Glomerular visceral epithelial cell (primary cell): ENCODE data around the gene GOLPH3L.
A peak's percentile ranks its signal among the peaks of the same experiment; 100 is the strongest.
"Not testable (repeated sequence)": the region's sequence is repeated elsewhere in the genome, so short reads cannot be mapped to it uniquely, and the experiment has no call there.

Experiments
- DNase-seq: peaks from one replicate; pipeline ENCODE4 v3.0.0-alpha.2; 2016; ENCODE audit errors: extremely low spot score

The GOLPH3L gene

GRCh38 chr1:150657064-150657463 is 39.9 kb downstream of the GOLPH3L start:
- not testable (repeated sequence) for DNase-seq

- not testable (repeated sequence) for DNase-seq
Measured at GRCh38 chr1:150654635-150655034, 42.3 kb downstream of the GOLPH3L start.

GRCh38 chr1:150650193-150650592 is 46.8 kb downstream of the GOLPH3L start:
- DNase-seq: no peak

GRCh38 chr1:150649441-150650075 is 47.4 kb downstream of the GOLPH3L start:
- no peak for DNase-seq

- no peak for DNase-seq
Measured at GRCh38 chr1:150642296-150642695, 54.7 kb downstream of the GOLPH3L start.

GRCh38 chr1:150641126-150641815 is 55.7 kb downstream of the GOLPH3L start:
- not testable (repeated sequence) for DNase-seq

GRCh38 chr1:150638430-150638829 is 58.5 kb downstream of the GOLPH3L start:
- not testable (repeated sequence) for DNase-seq

GRCh38 chr1:150634839-150635622 is 61.9 kb downstream of the GOLPH3L start:
- DNase-seq: not testable (repeated sequence)

- peak; percentile 99 for DNase-seq
Measured at GRCh38 chr1:150629115-150629928, 67.6 kb downstream of the GOLPH3L start, which contains the start of gene ENSA. Gene ENSA, minus strand, starts transcription at chr1:150629612. Its CDS starts 142 bp downstream, at chr1:150629470.

- DNase-seq: no peak
Measured at GRCh38 chr1:150628766-150629114, 68.2 kb downstream of the GOLPH3L start.

- DNase-seq: no peak
Measured at GRCh38 chr1:150627826-150628410, 69.0 kb downstream of the GOLPH3L start.

GRCh38 chr1:150626150-150626549 is 70.8 kb downstream of the GOLPH3L start:
- DNase-seq: no peak

- not testable (repeated sequence) for DNase-seq
Measured at GRCh38 chr1:150624546-150624945, 72.4 kb downstream of the GOLPH3L start.

GRCh38 chr1:150624134-150624533 is 72.8 kb downstream of the GOLPH3L start:
- not testable (repeated sequence) for DNase-seq

- DNase-seq: no peak
Measured at GRCh38 chr1:150622303-150622975, 74.5 kb downstream of the GOLPH3L start.

GRCh38 chr1:150621497-150622302 is 75.3 kb downstream of the GOLPH3L start:
- DNase-seq: peak; percentile 46

GRCh38 chr1:150620919-150621318 is 76.0 kb downstream of the GOLPH3L start:
- DNase-seq: no peak

- DNase-seq: peak; percentile 75
Measured at GRCh38 chr1:150619576-150620509, 77.1 kb downstream of the GOLPH3L start.
